Natural killer cell (primary cell): ENCODE data around the gene TCFL5. TPM values are rescaled to one million over a fixed set of nuclear protein-coding genes. Genes with fewer than 3 reads are reported as not detected.
A peak's percentile ranks its signal among the peaks of the same experiment; 100 is the strongest.

Experiments
- ATAC-seq, 3 donors: fragments of 150-1000 bp in 2 of 3; fragments of 200-7000 bp in 1 of 3; cut with Tn5 transposase; 1 replicate in 1 of 3; 2 replicates in 2 of 3; pipeline ENCODE4 v1.10.0; 2021; ENCODE audit warnings: mild to moderate bottlenecking in 2 of 3, moderate library complexity in 2 of 3
- DNase-seq, 2 donors: peaks; one replicate each; pipeline versions ENCODE4 v3.0.0 to v3.0.0-alpha.2; 2013 to 2021; ENCODE audit warnings: mixed read lengths in 1 of 2
- H3K27ac ChIP-seq: one replicate; pipeline ENCODE4 v1.5.1; 2013; ENCODE audit warnings: mild to moderate bottlenecking, low read length
- H3K27me3 ChIP-seq: one replicate; pipeline ENCODE4 v1.6.1; 2013; ENCODE audit warnings: low read length; ENCODE audit not compliant: control insufficient read depth, insufficient read depth
- H3K36me3 ChIP-seq: one replicate; pipeline ENCODE4 v1.6.1; 2013; ENCODE audit warnings: low read length; ENCODE audit not compliant: control insufficient read depth, insufficient read depth
- H3K4me1 ChIP-seq: one replicate; pipeline ENCODE4 v1.6.1; 2013; ENCODE audit warnings: low read length; ENCODE audit not compliant: control insufficient read depth, insufficient read depth
- H3K4me3 ChIP-seq: one replicate; pipeline ENCODE4 v1.5.1; 2013; ENCODE audit warnings: low read length
- H3K9me3 ChIP-seq: one replicate; pipeline ENCODE4 v1.6.1; 2013; ENCODE audit warnings: low read length; ENCODE audit not compliant: control insufficient read depth, insufficient read depth
- H3K27ac Mint-ChIP-seq, 2 donors: one replicate each; pipeline ENCODE4 v1.8.0; 2022; ENCODE audit warnings: mild to moderate bottlenecking in 2 of 2, mixed read lengths in 2 of 2, moderate library complexity in 1 of 2
- H3K27me3 Mint-ChIP-seq, 2 donors: one replicate each; pipeline ENCODE4 v1.8.0; 2022; ENCODE audit warnings: low read depth in 2 of 2, mixed read lengths in 2 of 2
- H3K36me3 Mint-ChIP-seq: one replicate; pipeline ENCODE4 v1.8.0; 2022; ENCODE audit warnings: mixed read lengths
- H3K4me1 Mint-ChIP-seq, 2 donors: one replicate each; pipeline ENCODE4 v1.8.0; 2022; ENCODE audit warnings: mixed read lengths in 2 of 2
- H3K4me3 Mint-ChIP-seq: one replicate; pipeline ENCODE4 v1.8.0; 2022; ENCODE audit warnings: mild to moderate bottlenecking, moderate library complexity, mixed read lengths
- H3K9me3 Mint-ChIP-seq, 2 donors: one replicate each; pipeline ENCODE4 v1.8.0; 2022; ENCODE audit warnings: mixed read lengths in 2 of 2
- WGBS: methylation state at CpG from one replicate; pipeline ENCODE4 v1.1.7; 2013; ENCODE audit warnings: missing lambda C conversion rate; ENCODE audit not compliant: insufficient coverage; 5-methylcytosine and 5-hydroxymethylcytosine counted together
- intact Hi-C: fragments of 100-400 bp; cut with micrococcal nuclease; formaldehyde crosslinking; loops from one replicate; pipeline ENCODE4 v1.14.2; 2022
- total RNA-seq, 4 donors: library from RNA; stranded (reverse); fragments of 120-200 nt in 1 of 4; gene quantifications; one replicate each; pipeline versions ENCODE4 v1.2.3 to v1.2.4, GENCODE V29; 2013 to 2022
- TF ChIP-seq, protein P1 (sequence below): fragments of 200-600 bp; IDR thresholded peaks from one replicate; pipeline ENCODE4 v1.8.0; 2022; ENCODE audit warnings: antibody characterized with exemption

TCFL5 gene
- total RNA-seq, 3 donors from 2014 or later (not counting 1 experiment from before 2014, with no cell fraction given), result 5.1 to 8.0 (median 6.4) TPM

DNA sequence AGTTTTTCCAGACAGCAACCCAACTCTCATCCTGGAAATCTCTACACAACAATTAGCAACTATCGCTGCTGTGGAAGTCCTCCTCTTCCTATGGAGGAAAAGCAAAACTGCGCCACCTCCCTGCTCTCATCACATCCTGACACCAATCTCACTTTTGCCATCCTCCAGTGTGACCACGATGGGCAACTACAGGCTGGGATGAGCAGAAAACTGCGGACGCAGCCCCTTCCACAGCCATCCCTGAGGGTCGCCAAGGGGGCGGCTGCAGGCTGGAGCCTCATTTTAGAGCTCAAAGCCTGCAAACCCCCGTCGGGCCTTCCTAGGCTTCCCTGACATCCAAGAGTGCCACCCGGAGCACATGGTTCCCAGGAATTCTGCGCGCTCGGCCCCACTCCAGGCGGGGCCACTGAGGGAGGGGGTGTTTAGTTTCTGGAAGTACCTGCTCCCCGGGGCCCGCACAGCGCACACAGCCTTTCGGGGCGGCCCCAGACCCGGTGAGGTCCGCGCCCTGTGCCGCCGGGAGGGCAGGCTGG lies 1.2 kb downstream of the TCFL5 start:
- intact Hi-C loops, result loop anchor here (5.0 kb wide), 1 partner anchor 67 kb away; the partner anchor contains the start of gene DIDO1
- peak in 1 of 2 donors; percentile 23 for DNase-seq
- TF ChIP-seq, protein P1, sequence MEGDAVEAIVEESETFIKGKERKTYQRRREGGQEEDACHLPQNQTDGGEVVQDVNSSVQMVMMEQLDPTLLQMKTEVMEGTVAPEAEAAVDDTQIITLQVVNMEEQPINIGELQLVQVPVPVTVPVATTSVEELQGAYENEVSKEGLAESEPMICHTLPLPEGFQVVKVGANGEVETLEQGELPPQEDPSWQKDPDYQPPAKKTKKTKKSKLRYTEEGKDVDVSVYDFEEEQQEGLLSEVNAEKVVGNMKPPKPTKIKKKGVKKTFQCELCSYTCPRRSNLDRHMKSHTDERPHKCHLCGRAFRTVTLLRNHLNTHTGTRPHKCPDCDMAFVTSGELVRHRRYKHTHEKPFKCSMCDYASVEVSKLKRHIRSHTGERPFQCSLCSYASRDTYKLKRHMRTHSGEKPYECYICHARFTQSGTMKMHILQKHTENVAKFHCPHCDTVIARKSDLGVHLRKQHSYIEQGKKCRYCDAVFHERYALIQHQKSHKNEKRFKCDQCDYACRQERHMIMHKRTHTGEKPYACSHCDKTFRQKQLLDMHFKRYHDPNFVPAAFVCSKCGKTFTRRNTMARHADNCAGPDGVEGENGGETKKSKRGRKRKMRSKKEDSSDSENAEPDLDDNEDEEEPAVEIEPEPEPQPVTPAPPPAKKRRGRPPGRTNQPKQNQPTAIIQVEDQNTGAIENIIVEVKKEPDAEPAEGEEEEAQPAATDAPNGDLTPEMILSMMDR, result no peak
- peaks cover 5% of the 10 kb centered on the region for H3K36me3 ChIP-seq
- H3K27me3 Mint-ChIP-seq, result no peaks in the 10 kb centered on the region
- peak overlapping the region; percentile 31 to 34 for H3K27ac Mint-ChIP-seq
- peaks cover 6% of the 10 kb centered on the region for H3K36me3 Mint-ChIP-seq
- WGBS, result 30% methylated on average over 24 of the region's 24 CpGs
- peaks cover 10% of the 10 kb centered on the region for H3K4me1 ChIP-seq
- no peaks in the 10 kb centered on the region for H3K27me3 ChIP-seq
- no peaks in the 10 kb centered on the region for H3K9me3 Mint-ChIP-seq
- peak overlapping the region; percentile 67 for H3K4me3 Mint-ChIP-seq
- ATAC-seq, result no peak
- H3K9me3 ChIP-seq, result peaks cover 3% of the 10 kb centered on the region
- no peak overlapping the region for H3K27ac ChIP-seq
- peaks cover 13 to 28% of the 10 kb centered on the region in 2 donors for H3K4me1 Mint-ChIP-seq
- peak overlapping the region; percentile 13 for H3K4me3 ChIP-seq

DNA sequence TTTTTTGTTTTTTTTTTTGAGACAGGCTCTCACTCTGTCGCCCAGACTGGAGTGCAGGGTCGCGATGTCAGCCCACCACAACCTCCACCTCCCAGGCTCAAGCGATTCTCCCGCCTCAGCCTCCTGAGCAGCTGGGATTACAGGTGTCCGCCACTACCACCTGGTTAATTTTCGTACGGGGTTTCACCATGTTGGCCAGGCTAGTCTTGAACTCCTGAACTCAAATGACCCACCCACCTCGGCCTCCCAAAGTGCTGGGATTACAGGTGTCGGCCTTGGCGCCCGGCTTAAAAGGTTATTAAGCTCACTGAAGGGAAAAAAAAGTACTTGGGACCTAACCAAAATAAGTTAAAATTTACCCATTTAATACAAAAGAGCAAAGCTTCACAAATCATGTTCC lies 1.9 kb downstream of the TCFL5 start:
- no peak overlapping the region for H3K4me3 ChIP-seq
- Mint-ChIP-seq H3K4me1 (peaks cover 13 to 28% of the 10 kb centered on the region in 2 donors), H3K27me3 (no peaks in the 10 kb centered on the region), H3K4me3 (peak overlapping the region; percentile 67), H3K27ac (peak overlapping the region; percentile 31 to 34), H3K9me3 (no peaks in the 10 kb centered on the region), H3K36me3 (peaks cover 6% of the 10 kb centered on the region)
- intact Hi-C loops, result loop anchor here (5.0 kb wide), 1 partner anchor 68 kb away; the partner anchor contains the start of gene DIDO1
- TF ChIP-seq, protein P1, result no peak
- WGBS, result 96% methylated on average over 12 of the region's 12 CpGs
- peaks cover 3% of the 10 kb centered on the region for H3K9me3 ChIP-seq
- H3K36me3 ChIP-seq, result peaks cover 6% of the 10 kb centered on the region
- H3K27ac ChIP-seq, result no peak overlapping the region
- peaks cover 10% of the 10 kb centered on the region for H3K4me1 ChIP-seq
- ATAC-seq (no peak), DNase-seq (no peak)
- H3K27me3 ChIP-seq, result no peaks in the 10 kb centered on the region

GRCh38 chr20:62858058-62858830 lies 3.4 kb downstream of the TCFL5 start:
- H3K4me3 ChIP-seq, result no peak overlapping the region
- H3K27ac ChIP-seq, result no peak overlapping the region
- H3K27ac Mint-ChIP-seq, result no peak overlapping the region
- peak overlapping the region; percentile 43 for H3K4me3 Mint-ChIP-seq
- H3K9me3 ChIP-seq, result peaks cover 3% of the 10 kb centered on the region
- peaks cover 13% of the 10 kb centered on the region for H3K36me3 ChIP-seq
- TF ChIP-seq, protein P1, result no peak
- no peaks in the 10 kb centered on the region for H3K9me3 Mint-ChIP-seq
- WGBS, result 94% methylated on average over 12 of the region's 23 CpGs
- H3K4me1 Mint-ChIP-seq, result peaks cover 13 to 28% of the 10 kb centered on the region in 2 donors
- DNase-seq (no peak), ATAC-seq (no peak)
- H3K36me3 Mint-ChIP-seq, result peaks cover 6% of the 10 kb centered on the region
- H3K27me3 ChIP-seq, result no peaks in the 10 kb centered on the region
- intact Hi-C loops, result no loop called here
- no peaks in the 10 kb centered on the region for H3K27me3 Mint-ChIP-seq
- peaks cover 10% of the 10 kb centered on the region for H3K4me1 ChIP-seq
